Spleen (tissue), 11 donors: ENCODE data around the gene ESYT1. TPM values are rescaled to one million over a fixed set of nuclear protein-coding genes. Genes with fewer than 3 reads are reported as not detected.
"Not testable (repeated sequence)": the region's sequence is repeated elsewhere in the genome, so short reads cannot be mapped to it uniquely, and the experiment has no call there.

Experiments
- DNase-seq: peaks from one replicate; pipeline ENCODE4 v3.0.0-alpha.2; 2020
- H3K27ac ChIP-seq, 8 donors: fragments of 200-600 bp; sonication (generic) in 7 of 8; 1 replicate in 4 of 8; 2 replicates in 4 of 8; pipeline versions ENCODE4 v1.5.0 to v1.8.0; 2016 to 2021; ENCODE audit warnings: inconsistent platforms in 4 of 8, mild to moderate bottlenecking in 4 of 8, moderate library complexity in 1 of 8
- H3K27me3 ChIP-seq, 7 donors: fragments of 200-600 bp; sonication (generic) in 6 of 7; replicated peaks in 1 of 7; 1 replicate in 4 of 7; 2 replicates in 3 of 7; pipeline versions ENCODE4 v1.5.0 to v1.8.0; 2016 to 2021; ENCODE audit warnings: inconsistent platforms in 3 of 7, mild to moderate bottlenecking in 1 of 7
- H3K36me3 ChIP-seq, 6 donors: fragments of 200-600 bp; sonication (generic) in 5 of 6; 1 replicate in 4 of 6; 2 replicates in 2 of 6; pipeline versions ENCODE4 v1.5.0 to v1.8.0; 2016 to 2021; ENCODE audit warnings: inconsistent platforms in 2 of 6
- H3K4me1 ChIP-seq, 6 donors: fragments of 200-600 bp; sonication (generic) in 5 of 6; 1 replicate in 3 of 6; 2 replicates in 3 of 6; pipeline versions ENCODE4 v1.5.0 to v1.8.0; 2016 to 2021; ENCODE audit warnings: inconsistent platforms in 3 of 6
- H3K4me3 ChIP-seq, 8 donors: fragments of 200-600 bp; sonication (generic) in 7 of 8; 1 replicate in 4 of 8; 2 replicates in 4 of 8; pipeline versions ENCODE4 v1.5.0 to v1.8.0; 2016 to 2021; ENCODE audit warnings: inconsistent platforms in 4 of 8, mild to moderate bottlenecking in 4 of 8, moderate library complexity in 2 of 8
- H3K9me3 ChIP-seq, 8 donors: fragments of 200-600 bp; sonication (generic) in 7 of 8; 1 replicate in 4 of 8; 2 replicates in 4 of 8; pipeline versions ENCODE4 v1.5.0 to v1.8.0; 2016 to 2021; ENCODE audit warnings: inconsistent platforms in 4 of 8
- CTCF ChIP-seq, 11 experiments: fragments of 200-600 bp in 7 of 11; fragments of 450-650 bp in 4 of 11; sonication (generic) in 4 of 11; IDR thresholded peaks in 8 of 11; conservative IDR thresholded peaks in 3 of 11; 1 replicate in 7 of 11; 2 replicates in 4 of 11; pipeline versions ENCODE4 v1.4.0 to v1.8.0; 2016 to 2021; ENCODE audit warnings: antibody characterized with exemption in 11 of 11, inconsistent platforms in 4 of 11, mild to moderate bottlenecking in 1 of 11
- POLR2A ChIP-seq, 3 donors: fragments of 450-650 bp; IDR thresholded peaks; one replicate each; pipeline ENCODE4 v1.5.1; 2017; ENCODE audit warnings: antibody characterized with exemption in 3 of 3, mild to moderate bottlenecking in 1 of 3
- POLR2AphosphoS5 ChIP-seq, 3 donors: sonication (generic); formaldehyde crosslinking; IDR thresholded peaks; one replicate each; pipeline ENCODE4 v1.5.1; 2017; ENCODE audit warnings: antibody characterized with exemption in 3 of 3
- whole genome bisulfite sequencing, 5 donors: extraction: QIAGEN DNeasy Blood & Tissue Kit in 3 of 5; methylation state at CpG; one replicate each; pipeline versions ENCODE4 v1.1.5 to v1.1.7; 2013 to 2018; 5-methylcytosine and 5-hydroxymethylcytosine counted together
- intact Hi-C: fragments of 100-400 bp; cut with DNase I; formaldehyde crosslinking; loops from one replicate; pipeline ENCODE4 v1.15.0; 2023; ENCODE audit warnings: low total_unique reads
- polyA plus RNA-seq, 3 donors: library from polyadenylated mRNA; stranded (reverse); fragments of 200-250 nt; gene quantifications; one replicate each; pipeline ENCODE4 v1.2.1, GENCODE V29; 2013
- total RNA-seq, 7 donors: library from RNA; depleted of rRNA in 3 of 7; stranded (reverse); fragments of >200 nt in 3 of 7; fragmentation: NEBNext Ultra II Directional in 4 of 7; extraction: Animal tissue kit (Norgen Biotek cat#: 25700) in 4 of 7; gene quantifications; one replicate each; pipeline versions ENCODE4 v1.1.0 to v1.2.1, GENCODE V29; 2016 to 2021
- donor health status: healthy with polysubstance abuse.
- donor health status: DM: no; HTN: no; CAD: no; lungs with moderate emphysema.
- donor health status: DM: no; HTN: no; CAD: no.
- donor health status: Bipolar disorder and iron deficiency.
- donor health status: healthy.
- donor health status: DM: no; HTN: no; CAD: no.
- donor health status: DM: yes; HTN: yes; CAD: no.

The ESYT1 gene
- total and polyA plus RNA-seq, 10 donors = 20.2 to 112 (median 103) TPM

GRCh38 chr12:56116267-56117081 lies 11.6 kb upstream of the ESYT1 start, which contains the start of gene RPL41:
RPL41 (plus strand) TSS chr12:56116633.
- Histone ChIP-seq H3K4me1 (peaks cover 15 to 54% (median 40%) of the 10 kb centered on the region in 6 donors), H3K4me3 (peak within 1 kb of the TSS; percentile 56 to 80 (median 74)), H3K36me3 (peaks cover 0 to 52% (median 35%) of the 10 kb centered on the region in 6 donors), H3K27ac (peak within 1 kb of the TSS; percentile 84 to 98 (median 94)), H3K27me3 (no peaks in the 10 kb centered on the region), H3K9me3 (no peaks in the 10 kb centered on the region)
- TF ChIP-seq CTCF (IDR thresholded peaks at IDR 0.05 in 8 of 11, conservative IDR thresholded peaks at IDR 0.05 in 3 of 11) (peak in 1 of 11 experiments; percentile 24), POLR2AphosphoS5 (IDR thresholded peaks at IDR 0.05) (peak; percentile 68 to 99 (median 94)), POLR2A (IDR thresholded peaks at IDR 0.05) (peak; percentile 71 to 94 (median 93))
- intact Hi-C loops = no loop called here
- DNase-seq = peak; percentile 96
- 0 to 1% (median 0%) methylated on average over 34 of the region's 34 CpGs for WGBS, 5 donors

- peak overlapping the region; percentile 56 to 80 (median 74) for H3K4me3 ChIP-seq
- intact Hi-C loops, H3K27me3 ChIP-seq, H3K9me3 ChIP-seq, DNase-seq: not testable (repeated sequence)
- WGBS, 5 donors = 3 to 5% (median 4%) methylated on average over 12 to 16 of the region's 16 CpGs
- H3K36me3 ChIP-seq = peaks cover 0 to 52% (median 34%) of the 10 kb centered on the region in 6 donors
- peaks cover 15 to 61% (median 41%) of the 10 kb centered on the region in 6 donors for H3K4me1 ChIP-seq
- peak overlapping the region; percentile 91 to 98 (median 95) for H3K27ac ChIP-seq
Measured at GRCh38 chr12:56117082-56117706, 10.9 kb upstream of the ESYT1 start.

- Histone ChIP-seq H3K9me3 (no peaks in the 10 kb centered on the region), H3K27ac (peak within 1 kb of the TSS; percentile 91 to 98 (median 95)), H3K36me3 (peaks cover 0 to 50% (median 27%) of the 10 kb centered on the region in 6 donors), H3K27me3 (no peaks in the 10 kb centered on the region), H3K4me1 (peaks cover 15 to 70% (median 41%) of the 10 kb centered on the region in 6 donors), H3K4me3 (peak within 1 kb of the TSS; percentile 56 to 80 (median 74))
- peak; percentile 100 for DNase-seq
- TF ChIP-seq CTCF (IDR thresholded peaks at IDR 0.05 in 8 of 11, conservative IDR thresholded peaks at IDR 0.05 in 3 of 11) = peak; percentile 48 to 81 (median 69)
- TF ChIP-seq POLR2A (IDR thresholded peaks at IDR 0.05) = peak in 2 of 3 donors; percentile 37 to 84
- peak; percentile 98 for TF ChIP-seq POLR2AphosphoS5 (IDR thresholded peaks at IDR 0.05)
- intact Hi-C loops = no loop called here
- WGBS, 5 donors = 0 to 1% (median 1%) methylated on average over 54 to 61 of the region's 61 CpGs
Measured at GRCh38 chr12:56117778-56118687, 10.0 kb upstream of the ESYT1 start, which contains the start of gene ZC3H10. ZC3H10 (plus strand) TSS chr12:56118266; CDS start chr12:56120563, 2,297 bp downstream.
